Measurements from ENCODE around the gene UCP3. TPM values are rescaled to one million over a fixed set of nuclear protein-coding genes. Genes with fewer than 3 reads are reported as not detected.

UCP3 gene
- total and polyA plus RNA-seq, 10 of the 15 experiments (the other 5 are each of a cell fraction or from before 2014, with no cell fraction given) = 0.02 to 1.9 (median 0.94) TPM

GRCh38 chr11:73977856-73978519, 30.9 kb downstream of the UCP3 start:
- Histone ChIP-seq H3K27ac (ENCODE audit: control insufficient read depth, insufficient read depth) (no peak overlapping the region), H2AFZ (ENCODE audit: control insufficient read depth, low read depth, low read length) (no peak overlapping the region), H3K9ac (ENCODE audit: control insufficient read depth, insufficient read depth, low read length) (no peak overlapping the region), H3K4me1 (ENCODE audit: control insufficient read depth, insufficient read depth, low read length) (peaks cover 23% of the 10 kb centered on the region), H3K27me3 (replicated peaks in 1 of 2; ENCODE audit: control insufficient read depth in 2 of 2, insufficient read depth in 2 of 2, low read length in 1 of 2) (no peaks in the 10 kb centered on the region), H4K20me1 (ENCODE audit: control insufficient read depth, insufficient read depth) (no peaks in the 10 kb centered on the region), H3K9me3 (replicated peaks; ENCODE audit: control insufficient read depth, insufficient read depth, low read length) (no peaks in the 10 kb centered on the region), H3K36me3 (ENCODE audit: control insufficient read depth in 2 of 2, insufficient read depth in 2 of 2, low read length in 1 of 2) (peaks cover 28 to 30% of the 10 kb centered on the region in 2 experiments), H3K4me3 (no peak overlapping the region), H3K79me2 (ENCODE audit: control insufficient read depth, insufficient read depth, low read length) (peaks cover 47% of the 10 kb centered on the region), H3K4me2 (ENCODE audit: control insufficient read depth, insufficient read depth) (peak overlapping the region; percentile 14)
- FAIRE-seq = no peak
- intact Hi-C loops (cut with micrococcal nuclease; ENCODE audit: unreplicated experiment) = no loop called here
- SMC1A ChIA-PET (ENCODE audit: uncharacterized antibody, unreplicated experiment) = interaction anchor here (0.8 to 3.7 kb wide), 5 partner anchors 11 to 193 kb away, joined by 4 to 38 read pairs (median 8); partner anchors contain the start of genes C2CD3 and PPME1
- RAD21 ChIA-PET (ENCODE audit: unreplicated experiment) = interaction anchor here (3.4 to 5.1 kb wide), 2 partner anchors 14 to 17 kb away, joined by 24 to 30 read pairs; no protein-coding TSS in a partner anchor
- WGBS (ENCODE audit: insufficient coverage, insufficient replicate concordance, low lambda C conversion rate, missing lambda C conversion rate) = 97% methylated on average over 18 of the region's 18 CpGs
- ATAC-seq = no peak
- CTCF ChIA-PET = interaction anchor here (0.7 to 2.5 kb wide), 2 partner anchors 13 to 22 kb away, joined by 4 to 9 read pairs; no protein-coding TSS in a partner anchor
- TF ChIP-seq NR2F1 (conservative IDR thresholded peaks at IDR 0.05) = no peak
- TF ChIP-seq POLR2A (IDR thresholded peaks at IDR 0.05; ENCODE audit: low read depth, low read length) = 0 out of 2 replicates have a peak, but pooled peaks have one; percentile 42
- no peak for TF ChIP-seq MLLT1 (IDR thresholded peaks at IDR 0.05)
- no peak for TF ChIP-seq SP1 (IDR thresholded peaks at IDR 0.05; ENCODE audit: low read depth, low read length)
- no peak for TF ChIP-seq BACH1 (IDR thresholded peaks at IDR 0.05; ENCODE audit: borderline replicate concordance)
- DNase-seq (ENCODE audit: low read depth, low spot score) = no peak
- in situ Hi-C loops (cut with MboI) = no loop called here
- BruUV-seq (replicated peaks) = no TSS peak
- POLR2A ChIA-PET = no interaction called here

Measured in GM12878 (cell line).